ENCODE data around the gene GPAM. TPM values are rescaled to one million over a fixed set of nuclear protein-coding genes. Genes with fewer than 3 reads are reported as not detected.

GPAM gene
- total RNA-seq, 2 donors from 2014 or later, result 18.5 to 21.3 TPM

- H3K4me3 ChIP-seq (ENCODE audit: low read length), result no peak overlapping the region
- H3K27me3 ChIP-seq (ENCODE audit: control insufficient read depth, insufficient read depth, low read length, poor library complexity, severe bottlenecking), result no peaks in the 10 kb centered on the region
- H3K27ac Mint-ChIP-seq, result no peak overlapping the region
- H3K4me1 Mint-ChIP-seq, result peaks cover 38% of the 10 kb centered on the region
- H3K36me3 ChIP-seq (ENCODE audit: control insufficient read depth, insufficient read depth, low read length), result peaks cover 53% of the 10 kb centered on the region
- no peaks in the 10 kb centered on the region for H3K9me3 Mint-ChIP-seq
- no peak overlapping the region for H3K9ac ChIP-seq (ENCODE audit: extremely low read depth, low read length, poor library complexity, severe bottlenecking)
- DNase-seq, result no peak
- no peak overlapping the region for H3K27ac ChIP-seq (ENCODE audit: low read depth, low read length)
- H3K27me3 Mint-ChIP-seq (ENCODE audit: insufficient read depth), result no peaks in the 10 kb centered on the region
- WGBS, 2 experiments (ENCODE audit: insufficient coverage in 1 of 2, insufficient read length in 1 of 2), result 96% methylated on average over 1 of the region's 1 CpG; no CpG with 5 or more reads in 1 of the 2 experiments
- no peaks in the 10 kb centered on the region for H3K9me3 ChIP-seq (ENCODE audit: control insufficient read depth, low read length)
- no peak for TF ChIP-seq CTCF (conservative IDR thresholded peaks at IDR 0.05)
- H3K4me3 Mint-ChIP-seq, result no peak overlapping the region
- H3K4me1 ChIP-seq (ENCODE audit: control insufficient read depth, insufficient read depth, low read length), result peaks cover 5% of the 10 kb centered on the region
- H3K36me3 Mint-ChIP-seq (ENCODE audit: low read depth), result peaks cover 40% of the 10 kb centered on the region
Observed at GRCh38 chr10:112177247-112177646, 6.3 kb downstream of the GPAM start.

GRCh38 chr10:112176543-112176942 lies 7.0 kb downstream of the GPAM start:
- no peak overlapping the region for H3K4me3 ChIP-seq (ENCODE audit: low read length)
- no peaks in the 10 kb centered on the region for H3K9me3 ChIP-seq (ENCODE audit: control insufficient read depth, low read length)
- H3K27ac ChIP-seq (ENCODE audit: low read depth, low read length), result no peak overlapping the region
- no peak for TF ChIP-seq CTCF (conservative IDR thresholded peaks at IDR 0.05)
- no peak overlapping the region for H3K27ac Mint-ChIP-seq
- peaks cover 45% of the 10 kb centered on the region for H3K36me3 Mint-ChIP-seq (ENCODE audit: low read depth)
- no peaks in the 10 kb centered on the region for H3K27me3 Mint-ChIP-seq (ENCODE audit: insufficient read depth)
- no peaks in the 10 kb centered on the region for H3K27me3 ChIP-seq (ENCODE audit: control insufficient read depth, insufficient read depth, low read length, poor library complexity, severe bottlenecking)
- peaks cover 5% of the 10 kb centered on the region for H3K4me1 ChIP-seq (ENCODE audit: control insufficient read depth, insufficient read depth, low read length)
- H3K4me3 Mint-ChIP-seq, result no peak overlapping the region
- peaks cover 60% of the 10 kb centered on the region for H3K36me3 ChIP-seq (ENCODE audit: control insufficient read depth, insufficient read depth, low read length)
- 89 to 96% methylated on average over 1 to 3 of the region's 3 CpGs for WGBS, 2 experiments (ENCODE audit: insufficient coverage in 1 of 2, insufficient read length in 1 of 2)
- H3K4me1 Mint-ChIP-seq, result peaks cover 34% of the 10 kb centered on the region
- no peak overlapping the region for H3K9ac ChIP-seq (ENCODE audit: extremely low read depth, low read length, poor library complexity, severe bottlenecking)
- no peak for DNase-seq
- H3K9me3 Mint-ChIP-seq, result no peaks in the 10 kb centered on the region

GRCh38 chr10:112175409-112175808 lies 8.2 kb downstream of the GPAM start:
- H3K36me3 ChIP-seq (ENCODE audit: control insufficient read depth, insufficient read depth, low read length), result peaks cover 72% of the 10 kb centered on the region
- peaks cover 5% of the 10 kb centered on the region for H3K4me1 ChIP-seq (ENCODE audit: control insufficient read depth, insufficient read depth, low read length)
- H3K9me3 ChIP-seq (ENCODE audit: control insufficient read depth, low read length), result no peaks in the 10 kb centered on the region
- no peak for TF ChIP-seq CTCF (conservative IDR thresholded peaks at IDR 0.05)
- Mint-ChIP-seq H3K27ac (no peak overlapping the region), H3K27me3 (ENCODE audit: insufficient read depth) (no peaks in the 10 kb centered on the region), H3K36me3 (ENCODE audit: low read depth) (peaks cover 56% of the 10 kb centered on the region), H3K4me1 (peaks cover 28% of the 10 kb centered on the region), H3K4me3 (no peak overlapping the region), H3K9me3 (no peaks in the 10 kb centered on the region)
- no peak for DNase-seq
- H3K27ac ChIP-seq (ENCODE audit: low read depth, low read length), result no peak overlapping the region
- no peak overlapping the region for H3K9ac ChIP-seq (ENCODE audit: extremely low read depth, low read length, poor library complexity, severe bottlenecking)
- WGBS, 2 experiments (ENCODE audit: insufficient coverage in 1 of 2, insufficient read length in 1 of 2), result 91 to 93% methylated on average over 8 of the region's 8 CpGs
- H3K27me3 ChIP-seq (ENCODE audit: control insufficient read depth, insufficient read depth, low read length, poor library complexity, severe bottlenecking), result no peaks in the 10 kb centered on the region
- no peak overlapping the region for H3K4me3 ChIP-seq (ENCODE audit: low read length)

Measured in endodermal cell (in vitro differentiated cells).